ENCODE measurements around the gene PLEKHA7. TPM values are rescaled to one million over a fixed set of nuclear protein-coding genes. Genes with fewer than 3 reads are reported as not detected.

Gene PLEKHA7
- total and polyA plus RNA-seq, 2 of the 13 experiments (the other 11 are each of a cell fraction or from before 2014, with no cell fraction given): 17.5 to 18.7 TPM

DNA sequence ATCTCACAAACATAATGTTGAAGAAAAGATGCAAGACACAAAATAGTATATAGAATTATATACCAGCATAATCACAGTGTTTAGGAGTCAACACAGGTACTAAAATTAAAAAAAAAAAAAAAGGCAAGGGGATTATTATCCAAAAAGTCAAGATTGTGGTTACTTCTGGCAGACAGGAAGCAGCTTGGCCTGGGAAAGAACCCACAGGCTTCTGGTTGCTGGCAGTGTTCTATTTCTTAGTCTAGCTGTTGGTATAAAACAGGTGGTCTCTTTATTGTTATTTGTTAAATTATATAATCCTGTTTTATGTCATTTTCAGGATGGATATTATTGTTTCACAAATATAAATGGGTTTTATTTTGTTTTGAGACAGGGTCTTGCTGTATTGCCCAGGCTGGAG is 221.8 kb downstream of the PLEKHA7 start:
- ATAC-seq: no peak
- BruUV-seq (replicated peaks): no TSS peak
- DNase-seq (ENCODE audit: low spot score): no peak
- POLR2A ChIA-PET: no interaction called here
- Histone ChIP-seq H3K79me2 (ENCODE audit: insufficient read depth, low read length) (no peaks in the 10 kb centered on the region), H3K36me3 (replicated peaks in 1 of 2; ENCODE audit: control insufficient read depth in 1 of 2, insufficient read depth in 2 of 2, low read length in 2 of 2) (peaks cover 18 to 38% of the 10 kb centered on the region in 2 experiments; a peak in 4 of 5 replicates), H3K27me3 (ENCODE audit: control insufficient read depth in 1 of 2, insufficient read depth in 2 of 2, low read length in 2 of 2) (no peaks in the 10 kb centered on the region), H3K4me1 (ENCODE audit: insufficient read depth, low read length) (peaks cover 13% of the 10 kb centered on the region), H3K9me3 (ENCODE audit: low read length) (no peaks in the 10 kb centered on the region), H3K27ac (ENCODE audit: extremely low read length, insufficient read depth, low read length) (no peak overlapping the region), H3K4me2 (ENCODE audit: low read depth, low read length) (no peak overlapping the region), H3K9ac (ENCODE audit: insufficient read depth, low read depth, low read length) (no peak overlapping the region), H4K20me1 (ENCODE audit: insufficient read depth, low read length) (no peaks in the 10 kb centered on the region), H2AFZ (ENCODE audit: low read length) (no peak overlapping the region), H3K4me3 (replicated peaks in 1 of 3; ENCODE audit: insufficient read depth in 1 of 3, low read depth in 2 of 3, low read length in 3 of 3) (no peak overlapping the region)
- FAIRE-seq: no peak
- CTCF ChIA-PET (ENCODE audit: low intra/inter-chr PET ratio, low total read pairs): no interaction called here
- TF ChIP-seq ZNF724P (CRISPR knock-in tag; IDR thresholded peaks at IDR 0.05; ENCODE audit: borderline replicate concordance): no peak
- no peak for TF ChIP-seq ZNF224 (CRISPR knock-in tag; IDR thresholded peaks at IDR 0.05)
- TF ChIP-seq KLF9 (CRISPR knock-in tag; IDR thresholded peaks at IDR 0.05; ENCODE audit: low read depth): no peak
- TF ChIP-seq ZNF12 (CRISPR knock-in tag; IDR thresholded peaks at IDR 0.05): no peak
- TF ChIP-seq ZNF441 (CRISPR knock-in tag; IDR thresholded peaks at IDR 0.05; ENCODE audit: borderline replicate concordance): no peak
- TF ChIP-seq, protein P1, sequence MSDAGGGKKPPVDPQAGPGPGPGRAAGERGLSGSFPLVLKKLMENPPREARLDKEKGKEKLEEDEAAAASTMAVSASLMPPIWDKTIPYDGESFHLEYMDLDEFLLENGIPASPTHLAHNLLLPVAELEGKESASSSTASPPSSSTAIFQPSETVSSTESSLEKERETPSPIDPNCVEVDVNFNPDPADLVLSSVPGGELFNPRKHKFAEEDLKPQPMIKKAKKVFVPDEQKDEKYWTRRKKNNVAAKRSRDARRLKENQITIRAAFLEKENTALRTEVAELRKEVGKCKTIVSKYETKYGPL (CRISPR knock-in tag; IDR thresholded peaks at IDR 0.05): no peak
- intact Hi-C loops (cut with micrococcal nuclease; ENCODE audit: unreplicated experiment) (no loop called here), in situ Hi-C loops (cut with HindIII; ENCODE audit: extremely low pct_ligation_motif_present, low pct_unique_long_range_greater_than_20kb) (no loop called here)

DNA sequence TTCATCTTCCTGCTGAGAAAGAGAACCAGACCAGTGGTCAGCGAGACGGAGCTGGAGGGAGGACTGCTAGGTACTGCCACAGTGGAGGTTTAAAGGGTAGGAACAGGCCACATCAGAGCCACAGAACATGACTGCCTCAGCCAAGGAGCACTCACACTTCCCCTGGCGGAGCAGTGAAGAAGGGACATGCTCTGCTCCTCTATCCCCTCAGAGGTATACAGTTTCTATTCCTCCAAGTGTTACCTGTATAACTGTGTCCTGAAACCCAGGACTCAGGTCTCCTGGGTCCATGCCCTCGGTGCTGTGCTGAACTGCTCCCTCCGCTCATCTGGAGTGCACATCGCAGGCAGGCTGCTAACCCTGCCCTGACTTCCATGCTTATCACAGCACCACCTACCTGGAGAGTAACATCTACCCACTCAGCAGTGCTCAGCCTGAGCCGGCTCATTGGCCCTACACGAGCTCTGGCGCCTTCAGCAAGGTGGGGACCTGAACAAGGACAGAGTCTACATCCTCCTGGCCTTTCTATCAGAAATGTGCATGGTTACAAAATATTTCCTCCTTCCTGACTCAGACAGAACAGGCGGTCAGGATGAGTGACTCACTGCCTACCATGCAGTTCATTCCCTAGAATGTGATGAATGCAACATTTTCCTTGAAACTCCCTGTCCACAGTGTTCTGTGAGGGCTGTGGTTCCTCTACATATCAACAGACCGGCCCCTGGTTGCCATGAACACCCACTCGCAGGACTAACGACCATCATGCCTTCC is 222.8 kb downstream of the PLEKHA7 start:
- in situ Hi-C loops (cut with HindIII; ENCODE audit: extremely low pct_ligation_motif_present, low pct_unique_long_range_greater_than_20kb) (no loop called here), intact Hi-C loops (cut with micrococcal nuclease; ENCODE audit: unreplicated experiment) (no loop called here)
- Histone ChIP-seq H3K27ac (ENCODE audit: extremely low read length, insufficient read depth, low read length) (no peak overlapping the region), H3K4me1 (ENCODE audit: insufficient read depth, low read length) (peaks cover 24% of the 10 kb centered on the region), H3K36me3 (replicated peaks in 1 of 2; ENCODE audit: control insufficient read depth in 1 of 2, insufficient read depth in 2 of 2, low read length in 2 of 2) (peaks cover 17 to 38% of the 10 kb centered on the region in 2 experiments; a peak in 4 of 5 replicates), H2AFZ (ENCODE audit: low read length) (no peak overlapping the region), H3K4me3 (replicated peaks in 1 of 3; ENCODE audit: insufficient read depth in 1 of 3, low read depth in 2 of 3, low read length in 3 of 3) (no peak overlapping the region), H3K27me3 (ENCODE audit: control insufficient read depth in 1 of 2, insufficient read depth in 2 of 2, low read length in 2 of 2) (no peaks in the 10 kb centered on the region), H3K9ac (ENCODE audit: insufficient read depth, low read depth, low read length) (no peak overlapping the region), H3K4me2 (ENCODE audit: low read depth, low read length) (no peak overlapping the region), H3K79me2 (ENCODE audit: insufficient read depth, low read length) (no peaks in the 10 kb centered on the region), H3K9me3 (ENCODE audit: low read length) (no peaks in the 10 kb centered on the region), H4K20me1 (ENCODE audit: insufficient read depth, low read length) (no peaks in the 10 kb centered on the region)
- no peak for FAIRE-seq
- POLR2A ChIA-PET: no interaction called here
- no peak for ATAC-seq
- 92% methylated on average over 13 of the region's 13 CpGs for WGBS (ENCODE audit: low lambda C conversion rate)
- BruUV-seq (replicated peaks): no TSS peak
- CTCF ChIA-PET (ENCODE audit: low intra/inter-chr PET ratio, low total read pairs): no interaction called here
- peak; percentile 24 for DNase-seq (ENCODE audit: low spot score)
- TF ChIP-seq ZNF777 (CRISPR knock-in tag; IDR thresholded peaks at IDR 0.05): no peak
- peak; percentile 48 for TF ChIP-seq RBM22 (optimal IDR thresholded peaks at IDR 0.05; ENCODE audit: low read length)
- TF ChIP-seq FOSL2 (CRISPR knock-in tag; IDR thresholded peaks at IDR 0.05): peak; percentile 15; the same call in 1 of the 2 replicates
- TF ChIP-seq, protein P2, sequence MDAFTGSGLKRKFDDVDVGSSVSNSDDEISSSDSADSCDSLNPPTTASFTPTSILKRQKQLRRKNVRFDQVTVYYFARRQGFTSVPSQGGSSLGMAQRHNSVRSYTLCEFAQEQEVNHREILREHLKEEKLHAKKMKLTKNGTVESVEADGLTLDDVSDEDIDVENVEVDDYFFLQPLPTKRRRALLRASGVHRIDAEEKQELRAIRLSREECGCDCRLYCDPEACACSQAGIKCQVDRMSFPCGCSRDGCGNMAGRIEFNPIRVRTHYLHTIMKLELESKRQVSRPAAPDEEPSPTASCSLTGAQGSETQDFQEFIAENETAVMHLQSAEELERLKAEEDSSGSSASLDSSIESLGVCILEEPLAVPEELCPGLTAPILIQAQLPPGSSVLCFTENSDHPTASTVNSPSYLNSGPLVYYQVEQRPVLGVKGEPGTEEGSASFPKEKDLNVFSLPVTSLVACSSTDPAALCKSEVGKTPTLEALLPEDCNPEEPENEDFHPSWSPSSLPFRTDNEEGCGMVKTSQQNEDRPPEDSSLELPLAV (CRISPR knock-in tag; conservative IDR thresholded peaks at IDR 0.05; ENCODE audit: low read depth): no peak
- no peak for TF ChIP-seq ASH2L (IDR thresholded peaks at IDR 0.05; ENCODE audit: insufficient read length, low read depth, low read length)
- TF ChIP-seq HNRNPL (IDR thresholded peaks at IDR 0.05; ENCODE audit: low read depth, low read length): no peak
- TF ChIP-seq PHF20 (CRISPR knock-in tag; IDR thresholded peaks at IDR 0.05): no peak
- TF ChIP-seq TBL1XR1 (IDR thresholded peaks at IDR 0.05; ENCODE audit: borderline replicate concordance, low read length, partially characterized antibody): no peak
- TF ChIP-seq ZFX (CRISPR knock-in tag; IDR thresholded peaks at IDR 0.05; ENCODE audit: low read depth): no peak
